ENCODE data around the gene TBC1D25. TPM values are rescaled to one million over a fixed set of nuclear protein-coding genes. Genes with fewer than 3 reads are reported as not detected.

TBC1D25 gene
- total RNA-seq, 1 experiment from 2014 or later, result 7.5 TPM

- TF ChIP-seq ZMAT4 (CRISPR knock-in tag; IDR thresholded peaks at IDR 0.05) (no peak), SP1 (CRISPR knock-in tag; conservative IDR thresholded peaks at IDR 0.05) (no peak), ZNF425 (CRISPR knock-in tag; conservative IDR thresholded peaks at IDR 0.05) (no peak), MAX (CRISPR knock-in tag; IDR thresholded peaks at IDR 0.05) (no peak)
Measured at GRCh38 chrX:48541140-48541814, 1.8 kb downstream of the TBC1D25 start (continued).

GRCh38 chrX:48548871-48549270 lies 9.4 kb downstream of the TBC1D25 start:
- Mint-ChIP-seq H3K4me1 (no peaks in the 10 kb centered on the region), H3K27me3 (ENCODE audit: low read depth) (no peaks in the 10 kb centered on the region), H3K36me3 (peaks cover 6% of the 10 kb centered on the region), H3K4me3 (no peak overlapping the region), H3K27ac (no peak overlapping the region), H3K9me3 (no peaks in the 10 kb centered on the region)
- ATAC-seq, result no peak
- TF ChIP-seq MAX (CRISPR knock-in tag; IDR thresholded peaks at IDR 0.05) (no peak), JUN (CRISPR knock-in tag; IDR thresholded peaks at IDR 0.05) (no peak), E2F1 (CRISPR knock-in tag; IDR thresholded peaks at IDR 0.05) (no peak), AFF4 (CRISPR knock-in tag; IDR thresholded peaks at IDR 0.05; ENCODE audit: borderline replicate concordance) (no peak), SOX15 (CRISPR knock-in tag; IDR thresholded peaks at IDR 0.05) (no peak), ZNF512 (CRISPR knock-in tag; IDR thresholded peaks at IDR 0.05; ENCODE audit: borderline replicate concordance) (no peak), ATF2 (CRISPR knock-in tag; IDR thresholded peaks at IDR 0.05; ENCODE audit: borderline replicate concordance, low read depth) (no peak), ATF3 (CRISPR knock-in tag; conservative IDR thresholded peaks at IDR 0.05) (no peak), FOXJ3 (CRISPR knock-in tag; IDR thresholded peaks at IDR 0.05; ENCODE audit: borderline replicate concordance) (no peak), GTF2I (CRISPR knock-in tag; conservative IDR thresholded peaks at IDR 0.05) (no peak), SP1 (CRISPR knock-in tag; conservative IDR thresholded peaks at IDR 0.05) (no peak), E2F5 (CRISPR knock-in tag; IDR thresholded peaks at IDR 0.05) (no peak), ETV6 (CRISPR knock-in tag; IDR thresholded peaks at IDR 0.05) (no peak), ZNF317 (CRISPR knock-in tag; IDR thresholded peaks at IDR 0.05; ENCODE audit: borderline replicate concordance, low read depth) (no peak), PREB (CRISPR knock-in tag; IDR thresholded peaks at IDR 0.05; ENCODE audit: borderline replicate concordance) (no peak), RORB (CRISPR knock-in tag; IDR thresholded peaks at IDR 0.05) (no peak), ZNF138 (CRISPR knock-in tag; conservative IDR thresholded peaks at IDR 0.05) (no peak)
- ChIA-PET CTCF (interaction anchor here (1.2 kb wide), 1 partner anchor 9 kb away, joined by 4 read pairs; the partner anchor contains the start of gene TBC1D25), POLR2A (no interaction called here)
- DNase-seq (ENCODE audit: low spot score), result no peak

Measured in WTC11 (cell line).